Upper lobe of left lung (tissue), 4 donors: Measurements from ENCODE around the gene CHST6.

Experiments used
- CTCF ChIP-seq, 6 experiments: fragments of 450-650 bp in 4 of 6; fragments of 200-600 bp in 2 of 6; sonication (generic) in 2 of 6; IDR thresholded peaks; one replicate each; pipeline ENCODE4 v1.5.1; 2016 to 2019; ENCODE audit warnings: antibody characterized with exemption in 6 of 6
- EP300 ChIP-seq, 4 donors: sonication (generic); formaldehyde crosslinking; IDR thresholded peaks; one replicate each; pipeline ENCODE4 v1.5.1; 2017; ENCODE audit warnings: antibody characterized with exemption in 4 of 4, control low read depth in 2 of 4
- POLR2A ChIP-seq, 4 donors: fragments of 450-650 bp; IDR thresholded peaks; one replicate each; pipeline ENCODE4 v1.5.1; 2016 to 2017; ENCODE audit warnings: antibody characterized with exemption in 4 of 4, mild to moderate bottlenecking in 2 of 4
- POLR2AphosphoS5 ChIP-seq, 2 donors: sonication (generic); formaldehyde crosslinking; IDR thresholded peaks; one replicate each; pipeline ENCODE4 v1.5.1; 2017; ENCODE audit warnings: antibody characterized with exemption in 2 of 2

GRCh38 chr16:75535901-75536300 is 40.7 kb upstream of the CHST6 start, which contains the start of gene CHST5:
- TF ChIP-seq CTCF (IDR thresholded peaks at IDR 0.05) = no peak
- TF ChIP-seq EP300 (IDR thresholded peaks at IDR 0.05) = no peak
- TF ChIP-seq POLR2AphosphoS5 (IDR thresholded peaks at IDR 0.05) = no peak
- no peak for TF ChIP-seq POLR2A (IDR thresholded peaks at IDR 0.05)
